ENCODE results near the gene PSIP1. TPM values are rescaled to one million over a fixed set of nuclear protein-coding genes. Genes with fewer than 3 reads are reported as not detected.

PSIP1 gene
- polyA plus RNA-seq, 1 donor (not counting 4 experiments of a cell fraction or from before 2014, with no cell fraction given), result 14.7 TPM

DNA sequence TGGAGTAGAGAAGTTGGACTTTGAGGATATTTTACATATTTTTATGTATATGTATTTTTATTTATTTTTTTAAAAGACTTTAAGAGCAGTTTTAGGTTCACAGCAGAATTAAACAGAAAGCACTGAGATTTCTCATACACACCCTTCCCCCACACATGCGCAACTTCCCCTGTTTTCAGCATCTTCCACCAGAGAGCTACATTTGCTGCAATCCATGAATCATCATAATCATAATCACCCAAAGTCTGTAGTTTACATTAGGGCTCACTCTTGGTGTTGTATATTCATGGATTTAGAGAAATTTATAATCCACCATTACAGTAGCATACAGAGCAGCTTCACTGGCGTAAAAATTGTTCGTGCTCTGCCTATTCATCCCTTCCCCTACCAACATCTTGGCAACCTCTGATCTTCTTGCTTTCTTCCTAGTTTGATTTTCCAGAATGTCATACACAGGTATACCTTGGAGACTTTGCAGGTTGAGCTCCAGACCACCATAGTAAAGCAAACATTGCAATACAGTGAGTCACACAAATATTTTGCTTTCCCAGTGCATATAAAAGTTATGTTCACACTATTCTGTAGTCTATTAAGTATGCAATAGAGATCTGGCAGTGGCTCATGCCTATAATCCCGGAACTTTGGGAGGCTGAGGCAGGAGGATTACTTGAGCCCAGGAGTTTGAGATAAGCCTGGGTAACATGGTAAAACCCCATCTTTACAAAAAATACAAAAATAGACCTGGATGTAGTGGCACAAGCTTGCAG lies 32.5 kb upstream of the PSIP1 start:
- DNase-seq (ENCODE audit: low read depth, low spot score) (no peak), FAIRE-seq (no peak)
- Histone ChIP-seq H3K27me3 (ENCODE audit: control insufficient read depth, extremely low read depth, insufficient read depth, low read length) (no peaks in the 10 kb centered on the region), H3K36me3 (ENCODE audit: control insufficient read depth in 2 of 2, extremely low read depth in 1 of 2, insufficient read depth in 2 of 2, low read length in 2 of 2) (no peaks in the 10 kb centered on the region), H3K79me2 (ENCODE audit: control insufficient read depth, insufficient read depth, low read length) (no peaks in the 10 kb centered on the region), H3K4me2 (ENCODE audit: control insufficient read depth, extremely low read depth, insufficient read depth, low read depth, low read length) (no peak overlapping the region), H3K4me1 (ENCODE audit: control insufficient read depth, extremely low read depth, insufficient read depth, low read length) (no peaks in the 10 kb centered on the region), H3K9me1 (ENCODE audit: control insufficient read depth, extremely low read depth, insufficient read depth, low read length) (no peaks in the 10 kb centered on the region), H2AFZ (ENCODE audit: control insufficient read depth, low read length) (no peak overlapping the region), H3K4me3 (ENCODE audit: control insufficient read depth in 2 of 3, extremely low read depth in 1 of 3, insufficient read depth in 2 of 3, low read depth in 1 of 3, low read length in 3 of 3) (no peak overlapping the region), H3K9ac (ENCODE audit: control insufficient read depth, extremely low read depth, insufficient read depth, low read length) (no peak overlapping the region), H4K20me1 (ENCODE audit: control insufficient read depth, extremely low read depth, insufficient read depth, low read length) (no peaks in the 10 kb centered on the region), H3K27ac (ENCODE audit: control insufficient read depth, insufficient read depth, low read length) (no peak overlapping the region), H3K9me3 (ENCODE audit: control insufficient read depth, low read depth, low read length) (no peaks in the 10 kb centered on the region)
- no peak for TF ChIP-seq EZH2 (IDR thresholded peaks at IDR 0.05; ENCODE audit: low read length)
- TF ChIP-seq, protein P1, sequence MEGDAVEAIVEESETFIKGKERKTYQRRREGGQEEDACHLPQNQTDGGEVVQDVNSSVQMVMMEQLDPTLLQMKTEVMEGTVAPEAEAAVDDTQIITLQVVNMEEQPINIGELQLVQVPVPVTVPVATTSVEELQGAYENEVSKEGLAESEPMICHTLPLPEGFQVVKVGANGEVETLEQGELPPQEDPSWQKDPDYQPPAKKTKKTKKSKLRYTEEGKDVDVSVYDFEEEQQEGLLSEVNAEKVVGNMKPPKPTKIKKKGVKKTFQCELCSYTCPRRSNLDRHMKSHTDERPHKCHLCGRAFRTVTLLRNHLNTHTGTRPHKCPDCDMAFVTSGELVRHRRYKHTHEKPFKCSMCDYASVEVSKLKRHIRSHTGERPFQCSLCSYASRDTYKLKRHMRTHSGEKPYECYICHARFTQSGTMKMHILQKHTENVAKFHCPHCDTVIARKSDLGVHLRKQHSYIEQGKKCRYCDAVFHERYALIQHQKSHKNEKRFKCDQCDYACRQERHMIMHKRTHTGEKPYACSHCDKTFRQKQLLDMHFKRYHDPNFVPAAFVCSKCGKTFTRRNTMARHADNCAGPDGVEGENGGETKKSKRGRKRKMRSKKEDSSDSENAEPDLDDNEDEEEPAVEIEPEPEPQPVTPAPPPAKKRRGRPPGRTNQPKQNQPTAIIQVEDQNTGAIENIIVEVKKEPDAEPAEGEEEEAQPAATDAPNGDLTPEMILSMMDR (optimal IDR thresholded peaks at IDR 0.05 in 1 of 3, IDR thresholded peaks at IDR 0.05 in 1 of 3, conservative IDR thresholded peaks at IDR 0.05 in 1 of 3; ENCODE audit: extremely low read depth in 1 of 3, insufficient read depth in 2 of 3, low read length in 3 of 3), result no peak
- dilution Hi-C loops (cut with MboI; ENCODE audit: extremely low pct_ligation_motif_present, low sequenced_read_pairs), result no loop called here

DNA sequence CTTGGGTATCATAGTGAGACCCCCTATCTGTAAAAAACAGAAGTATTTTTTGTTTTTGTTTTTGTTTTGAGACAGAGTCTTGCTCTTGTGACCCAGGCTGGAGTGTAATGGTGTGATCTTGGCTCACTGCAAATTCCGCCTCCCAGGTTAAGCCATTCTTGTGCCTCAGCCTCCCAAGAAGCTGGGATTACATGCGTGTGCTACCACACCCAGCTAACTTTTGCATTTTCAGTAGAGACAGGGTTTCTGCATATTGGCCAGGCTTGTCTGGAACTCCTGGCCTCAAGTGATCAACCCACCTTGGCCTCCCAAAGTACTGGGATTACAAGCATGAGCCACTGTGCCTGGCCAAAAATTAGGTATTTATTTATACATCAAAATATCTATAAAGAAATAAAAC lies 31.9 kb upstream of the PSIP1 start:
- H3K4me3 ChIP-seq (ENCODE audit: control insufficient read depth in 2 of 3, extremely low read depth in 1 of 3, insufficient read depth in 2 of 3, low read depth in 1 of 3, low read length in 3 of 3), result no peak overlapping the region
- H4K20me1 ChIP-seq (ENCODE audit: control insufficient read depth, extremely low read depth, insufficient read depth, low read length), result no peaks in the 10 kb centered on the region
- FAIRE-seq (no peak), DNase-seq (ENCODE audit: low read depth, low spot score) (no peak)
- dilution Hi-C loops (cut with MboI; ENCODE audit: extremely low pct_ligation_motif_present, low sequenced_read_pairs), result no loop called here
- H3K9ac ChIP-seq (ENCODE audit: control insufficient read depth, extremely low read depth, insufficient read depth, low read length), result no peak overlapping the region
- H3K4me2 ChIP-seq (ENCODE audit: control insufficient read depth, extremely low read depth, insufficient read depth, low read depth, low read length), result no peak overlapping the region
- H3K27me3 ChIP-seq (ENCODE audit: control insufficient read depth, extremely low read depth, insufficient read depth, low read length), result no peaks in the 10 kb centered on the region
- no peaks in the 10 kb centered on the region for H3K4me1 ChIP-seq (ENCODE audit: control insufficient read depth, extremely low read depth, insufficient read depth, low read length)
- no peaks in the 10 kb centered on the region for H3K9me1 ChIP-seq (ENCODE audit: control insufficient read depth, extremely low read depth, insufficient read depth, low read length)
- no peak overlapping the region for H3K27ac ChIP-seq (ENCODE audit: control insufficient read depth, insufficient read depth, low read length)
- no peaks in the 10 kb centered on the region for H3K36me3 ChIP-seq (ENCODE audit: control insufficient read depth in 2 of 2, extremely low read depth in 1 of 2, insufficient read depth in 2 of 2, low read length in 2 of 2)
- no peaks in the 10 kb centered on the region for H3K79me2 ChIP-seq (ENCODE audit: control insufficient read depth, insufficient read depth, low read length)
- no peak overlapping the region for H2AFZ ChIP-seq (ENCODE audit: control insufficient read depth, low read length)
- H3K9me3 ChIP-seq (ENCODE audit: control insufficient read depth, low read depth, low read length), result no peaks in the 10 kb centered on the region
- no peak for TF ChIP-seq EZH2 (IDR thresholded peaks at IDR 0.05; ENCODE audit: low read length)
- TF ChIP-seq, protein P1 (optimal IDR thresholded peaks at IDR 0.05 in 1 of 3, IDR thresholded peaks at IDR 0.05 in 1 of 3, conservative IDR thresholded peaks at IDR 0.05 in 1 of 3; ENCODE audit: extremely low read depth in 1 of 3, insufficient read depth in 2 of 3, low read length in 3 of 3), result no peak
